RKO (cell line): Measurements from ENCODE around the gene UQCC3.
"Not testable (repeated sequence)": the region's sequence is repeated elsewhere in the genome, so short reads cannot be mapped to it uniquely, and the experiment has no call there.

ENCODE experiments used
- DNase-seq: peaks from one replicate; pipeline ENCODE4 v3.0.0-alpha.2; 2016; ENCODE audit warnings: low spot score

UQCC3 gene, protein sequence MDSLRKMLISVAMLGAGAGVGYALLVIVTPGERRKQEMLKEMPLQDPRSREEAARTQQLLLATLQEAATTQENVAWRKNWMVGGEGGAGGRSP

DNA sequence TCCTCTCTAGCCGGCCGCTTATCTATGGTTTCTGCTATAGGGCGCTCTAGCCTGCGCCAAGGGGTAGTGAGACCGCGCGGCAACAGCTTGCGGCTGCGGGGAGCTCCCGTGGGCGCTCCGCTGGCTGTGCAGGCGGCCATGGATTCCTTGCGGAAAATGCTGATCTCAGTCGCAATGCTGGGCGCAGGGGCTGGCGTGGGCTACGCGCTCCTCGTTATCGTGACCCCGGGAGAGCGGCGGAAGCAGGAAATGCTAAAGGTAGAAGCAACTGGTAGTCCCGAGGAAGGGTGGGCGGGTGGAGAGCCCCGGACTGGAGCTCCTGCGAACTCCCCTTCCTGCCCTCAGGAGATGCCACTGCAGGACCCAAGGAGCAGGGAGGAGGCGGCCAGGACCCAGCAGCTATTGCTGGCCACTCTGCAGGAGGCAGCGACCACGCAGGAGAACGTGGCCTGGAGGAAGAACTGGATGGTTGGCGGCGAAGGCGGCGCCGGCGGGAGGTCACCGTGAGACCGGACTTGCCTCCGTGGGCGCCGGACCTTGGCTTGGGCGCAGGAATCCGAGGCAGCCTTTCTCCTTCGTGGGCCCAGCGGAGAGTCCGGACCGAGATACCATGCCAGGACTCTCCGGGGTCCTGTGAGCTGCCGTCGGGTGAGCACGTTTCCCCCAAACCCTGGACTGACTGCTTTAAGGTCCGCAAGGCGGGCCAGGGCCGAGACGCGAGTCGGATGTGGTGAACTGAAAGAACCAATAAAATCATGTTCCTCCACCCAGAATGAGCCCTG is at the start of gene UQCC3, which contains the start of gene LBHD1:
Gene UQCC3, plus strand, starts transcription at position 66 of the 782 bp plus-strand sequence. Its CDS starts 73 bp downstream, at position 139.
Gene LBHD1, minus strand, starts transcription at position 660 of the 782 bp plus-strand sequence. CDS start 2,236 bp downstream, outside the sequence.
- peak; percentile 92 for DNase-seq

DNA sequence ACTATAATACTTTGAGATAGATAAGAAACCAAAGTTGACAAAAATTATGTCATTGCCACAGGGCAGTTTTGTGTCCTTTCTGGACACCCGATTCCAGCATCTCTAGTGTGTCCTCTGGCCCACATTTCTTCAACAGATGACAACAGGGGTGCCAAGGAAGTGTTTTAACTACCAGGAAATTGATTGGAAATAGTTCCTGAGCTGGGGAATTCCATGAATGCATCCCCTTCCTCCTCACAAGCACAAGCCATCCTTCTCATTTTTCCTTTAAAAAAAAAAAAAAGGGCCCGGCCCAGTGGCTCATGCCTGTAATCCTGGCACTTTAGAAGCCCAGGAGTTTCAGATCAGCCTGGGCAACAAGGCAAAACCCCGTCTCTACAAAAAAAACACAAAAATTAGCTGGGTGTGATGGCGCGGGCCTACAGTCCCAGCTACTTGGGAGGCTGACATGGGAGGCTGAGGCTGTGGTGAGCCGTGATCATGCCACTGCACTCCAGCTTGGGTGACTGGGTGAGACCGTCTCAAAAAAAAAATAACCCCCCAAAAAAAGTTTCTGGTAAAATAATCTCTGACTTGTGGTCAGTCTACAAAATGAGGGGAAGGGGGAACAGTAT is 48.9 kb upstream of the UQCC3 start:
- no peak for DNase-seq

DNA sequence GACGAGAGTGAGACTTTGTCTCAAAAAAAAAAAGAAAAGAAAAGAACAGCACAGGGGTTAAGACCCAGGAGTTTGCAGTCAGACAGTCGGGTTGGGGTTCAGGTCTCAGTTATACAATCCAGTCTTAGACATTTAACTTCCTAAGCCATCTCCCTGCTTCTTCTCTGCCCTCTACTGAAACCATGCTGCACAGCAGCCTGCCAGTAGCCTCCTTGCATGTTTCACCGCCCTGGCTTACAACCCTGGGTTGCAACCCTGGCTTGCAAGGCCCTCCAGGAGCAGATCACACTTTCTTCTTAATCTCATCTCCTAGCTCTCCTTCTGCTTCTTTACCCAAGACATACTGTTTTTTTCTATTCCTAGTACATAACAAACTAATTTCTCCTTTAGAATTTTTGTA is 43.8 kb upstream of the UQCC3 start:
- DNase-seq, result no peak

DNA sequence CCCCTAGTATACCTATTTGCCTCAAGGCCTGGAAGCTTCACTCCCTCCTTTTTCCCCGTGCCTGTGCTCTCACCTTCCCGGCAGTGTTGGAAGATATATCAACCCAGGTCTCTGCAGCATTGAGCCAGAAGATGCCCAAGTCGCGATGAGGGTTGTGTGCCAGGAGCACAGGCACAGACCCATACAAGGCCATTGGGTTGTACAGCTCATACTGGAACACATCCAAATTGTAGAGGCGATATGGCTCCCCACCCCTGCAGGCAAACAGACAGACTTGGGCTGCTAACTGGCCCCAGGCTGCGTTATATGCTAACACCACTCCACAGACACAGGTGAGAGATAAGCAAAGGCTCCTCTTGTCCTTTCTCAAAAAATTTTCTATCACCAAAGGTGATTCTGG is 39.0 kb upstream of the UQCC3 start:
- no peak for DNase-seq

DNA sequence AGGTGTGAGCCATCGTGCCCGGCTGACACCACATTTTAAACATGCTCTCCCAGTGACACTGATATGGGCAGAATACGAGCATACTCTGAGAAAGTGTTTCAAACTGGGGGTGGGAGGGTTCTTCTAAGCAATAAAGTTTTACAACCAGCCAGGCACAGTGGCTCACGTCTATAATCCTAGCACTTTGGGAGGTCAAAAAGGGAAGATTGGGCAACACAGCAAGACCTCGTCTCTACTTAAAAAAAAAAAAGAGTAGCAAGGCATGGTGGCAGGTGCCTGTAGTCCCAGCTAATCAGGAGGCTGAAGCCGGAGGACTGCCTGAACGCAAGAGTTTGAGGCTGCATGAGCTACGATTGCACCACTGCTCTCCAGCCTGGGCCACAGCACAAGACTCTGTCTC is 27.3 kb upstream of the UQCC3 start:
- no peak for DNase-seq

DNA sequence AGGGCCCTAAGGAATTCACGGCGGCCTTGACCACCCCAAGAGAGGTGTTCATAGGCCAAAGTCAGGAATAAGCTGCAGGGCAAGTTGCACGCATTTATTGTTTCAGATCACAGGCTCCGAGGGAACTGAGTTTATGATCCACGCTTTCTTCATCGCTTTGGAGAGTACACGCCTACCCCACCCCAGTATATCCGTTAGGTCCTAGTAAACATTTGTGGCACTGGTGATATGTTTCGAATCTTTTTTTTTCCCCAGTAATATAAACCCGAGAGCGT is 25.9 kb upstream of the UQCC3 start:
- DNase-seq, result no peak

DNA sequence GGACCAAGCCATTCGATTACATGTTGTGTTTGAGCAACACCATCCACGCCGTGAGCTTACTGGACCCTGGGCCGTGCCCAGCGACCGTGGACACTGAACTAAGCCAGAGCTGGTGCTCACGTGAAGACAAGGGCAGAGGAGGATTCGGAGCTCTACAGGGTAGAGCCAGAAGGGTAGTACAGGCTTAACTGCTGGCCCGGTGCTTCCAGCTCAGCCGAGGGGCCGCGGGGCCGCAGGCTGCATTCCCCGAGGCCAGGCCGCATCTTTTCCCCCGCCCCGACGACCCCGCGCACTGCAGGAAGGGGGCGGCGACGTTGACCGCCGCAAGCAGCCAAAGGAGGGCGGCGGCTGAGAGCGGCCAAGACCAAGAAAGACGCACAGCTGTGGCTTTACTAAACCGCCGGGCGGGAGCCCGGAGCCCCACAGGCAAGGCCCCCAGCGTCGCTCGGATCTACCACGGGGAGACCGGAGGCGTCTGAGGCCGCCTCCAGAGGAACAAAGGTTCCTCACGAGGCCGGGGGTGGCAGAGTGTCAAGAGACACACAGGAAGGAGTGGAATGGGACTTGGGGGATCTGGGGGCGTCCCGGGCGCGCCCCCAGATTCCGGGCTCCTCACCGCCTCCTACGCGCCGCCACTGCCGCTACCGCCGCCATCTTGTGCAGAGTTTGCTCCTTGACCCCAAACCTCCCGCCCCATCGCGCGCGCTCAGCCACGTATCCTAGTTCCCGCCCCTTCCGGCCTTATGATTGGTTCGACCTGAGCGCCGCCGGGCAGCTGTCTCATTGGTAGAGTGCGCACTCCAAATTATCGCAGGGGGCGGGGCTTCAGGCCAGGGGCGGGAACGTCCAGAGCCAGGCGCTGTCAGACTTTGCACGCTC is 25.3 kb upstream of the UQCC3 start, which contains the start of gene GANAB:
Gene GANAB, minus strand, starts transcription at position 668 of the 879 bp plus-strand sequence. Its CDS starts 14 bp downstream, at position 654.
- DNase-seq, result peak; percentile 98

DNA sequence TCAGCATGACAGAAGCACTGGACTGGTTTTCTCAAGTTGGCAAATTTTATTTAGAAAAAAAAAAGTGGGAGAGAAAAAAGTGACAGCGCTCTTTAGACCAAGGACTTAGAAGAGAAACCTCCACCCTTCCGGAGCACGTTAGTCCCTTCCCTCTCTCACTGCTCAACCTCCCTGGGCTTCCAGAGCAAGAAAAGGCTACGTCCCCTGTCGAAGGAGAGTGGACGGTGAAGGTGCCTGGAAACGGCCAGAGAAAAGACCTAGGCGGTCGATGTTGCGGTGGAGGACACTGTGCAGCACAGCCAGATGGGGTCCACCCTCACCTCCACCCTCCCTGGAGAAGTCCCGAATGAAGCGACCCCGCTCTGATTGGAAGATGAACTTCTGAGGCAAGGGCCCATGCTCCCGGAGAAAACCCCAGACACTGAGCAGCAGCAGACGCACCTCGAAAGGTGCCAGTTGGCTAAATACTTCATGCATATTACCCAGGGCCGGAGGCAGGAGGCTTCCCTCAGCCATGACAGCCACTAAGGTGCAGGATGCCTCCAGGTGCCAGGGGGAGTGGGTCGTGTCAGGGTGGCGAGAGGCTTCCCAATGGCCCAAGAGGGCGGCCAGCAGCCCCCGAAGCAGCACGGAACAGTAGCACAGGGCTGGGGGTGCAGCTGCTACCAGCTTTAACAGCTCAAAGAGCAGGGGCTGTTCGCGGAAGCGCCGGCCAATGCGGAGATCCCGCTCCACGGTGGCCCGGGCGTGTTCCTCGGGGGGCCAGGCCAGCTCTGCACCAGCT is 24.5 kb upstream of the UQCC3 start:
- DNase-seq, result no peak

DNA sequence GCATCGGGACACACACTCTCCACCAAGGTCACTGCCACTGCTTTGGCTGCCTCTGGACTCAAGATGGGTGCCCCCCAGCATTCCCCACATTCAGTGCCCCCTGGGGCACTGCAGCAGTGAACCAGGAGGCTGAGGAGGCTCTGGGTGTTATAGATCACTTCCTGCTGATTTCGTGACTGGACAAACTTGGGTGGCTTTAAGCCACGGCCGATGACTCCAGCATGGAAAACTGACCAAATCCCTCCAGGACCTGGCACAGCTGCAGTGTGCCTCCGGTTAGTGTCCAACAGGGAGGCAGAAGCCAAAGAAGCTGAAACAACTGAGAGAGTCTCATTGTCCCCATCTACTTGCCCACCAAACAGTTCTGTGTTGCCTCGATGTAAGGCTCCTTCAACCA is 23.9 kb upstream of the UQCC3 start:
- no peak for DNase-seq

DNA sequence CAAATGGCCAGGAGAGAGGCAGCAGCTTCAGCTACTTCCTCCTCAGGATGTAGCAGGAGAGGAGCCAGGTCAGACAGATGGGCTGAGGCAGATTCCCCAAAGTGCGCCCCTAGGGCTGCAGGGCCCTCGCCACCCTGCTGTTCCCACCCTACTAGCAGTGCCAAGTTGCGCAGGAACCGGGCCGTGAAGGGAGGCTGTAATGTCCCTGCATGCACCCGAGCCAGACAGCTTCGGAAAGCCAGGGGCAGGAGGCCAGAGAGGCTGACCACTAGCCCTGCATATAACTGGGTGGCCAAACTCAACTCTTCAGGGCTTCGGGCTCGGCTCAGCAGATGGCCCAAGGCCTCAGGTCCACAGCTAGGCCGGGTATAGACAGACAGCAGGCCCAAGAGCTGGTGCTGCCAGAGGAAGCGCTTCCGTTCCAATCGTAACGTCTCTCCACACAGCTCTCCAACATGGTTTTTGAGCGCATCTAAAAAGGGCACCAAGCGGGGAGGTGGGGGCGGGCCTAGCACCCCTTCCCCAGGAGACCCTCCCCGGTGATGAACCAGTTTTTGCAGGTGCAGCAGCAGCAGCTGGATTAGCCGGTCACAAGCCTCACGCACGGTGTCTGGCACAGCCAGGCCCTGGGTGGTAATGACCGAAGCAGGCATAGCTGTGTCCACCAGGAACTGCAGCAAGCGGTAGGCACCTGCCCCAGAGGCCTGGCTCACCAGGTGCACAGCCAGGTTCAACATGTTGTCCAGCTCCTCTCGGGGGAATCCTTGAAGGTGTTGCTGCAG is 23.1 kb upstream of the UQCC3 start:
- no peak for DNase-seq

DNA sequence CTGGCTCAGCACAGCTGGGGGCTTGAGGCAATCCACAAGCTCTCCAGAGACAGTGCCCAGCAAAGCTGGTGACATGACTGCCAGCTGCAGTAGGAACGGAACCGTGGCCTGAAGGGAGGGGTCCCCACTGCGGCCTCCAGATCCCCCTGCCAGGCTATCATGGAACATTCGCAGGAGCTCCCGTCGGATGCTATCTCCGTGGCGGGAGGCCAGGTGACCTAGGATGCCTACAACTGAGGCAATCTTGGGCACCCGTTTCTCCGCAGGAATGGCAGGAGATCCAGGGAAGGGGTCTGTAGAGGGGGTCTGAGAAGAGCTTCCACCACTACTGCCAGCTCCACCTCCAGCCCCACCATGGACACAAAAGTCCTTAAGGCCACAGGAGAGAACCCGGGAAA is 22.5 kb upstream of the UQCC3 start:
- DNase-seq, result no peak

DNA sequence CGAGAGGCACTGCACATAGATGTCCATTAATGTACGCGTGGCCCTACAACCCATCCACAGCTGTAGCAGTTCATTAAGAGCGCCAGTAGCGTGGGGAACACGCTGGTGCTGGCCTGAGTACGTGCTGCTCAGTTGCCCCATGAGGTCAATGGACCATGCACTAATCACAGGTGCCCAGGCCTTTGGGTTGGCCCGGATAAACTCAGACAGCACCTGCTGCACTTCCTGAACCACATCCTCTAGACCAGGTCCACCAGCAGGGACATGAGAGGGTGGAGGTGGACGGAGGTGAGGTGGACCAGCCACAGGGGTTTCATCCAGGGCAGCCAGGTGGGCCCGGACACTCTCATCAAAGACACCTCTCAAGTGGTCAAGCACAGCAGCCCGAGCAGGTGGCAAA is 22.0 kb upstream of the UQCC3 start:
- DNase-seq, result no peak

DNA sequence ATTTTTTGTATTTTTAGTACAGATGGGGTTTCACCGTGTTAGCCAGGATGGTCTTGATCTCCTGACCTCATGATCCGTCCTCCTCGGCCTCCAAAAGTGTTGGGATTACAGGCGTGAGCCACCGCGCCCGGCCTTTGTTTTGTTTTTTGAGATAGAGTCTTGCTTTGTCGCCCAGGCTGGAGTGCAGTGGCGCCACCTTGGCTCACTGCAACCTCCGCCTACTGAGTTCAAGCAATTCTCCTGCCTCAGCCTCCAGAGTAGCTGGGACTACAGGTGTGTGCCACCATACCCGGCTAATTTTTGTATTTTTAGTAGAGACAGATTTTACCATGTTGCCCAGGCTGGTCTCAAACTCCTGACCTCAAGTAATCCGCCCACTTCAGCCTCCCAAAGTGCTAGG is 21.2 kb upstream of the UQCC3 start:
- DNase-seq, result not testable (repeated sequence)

DNA sequence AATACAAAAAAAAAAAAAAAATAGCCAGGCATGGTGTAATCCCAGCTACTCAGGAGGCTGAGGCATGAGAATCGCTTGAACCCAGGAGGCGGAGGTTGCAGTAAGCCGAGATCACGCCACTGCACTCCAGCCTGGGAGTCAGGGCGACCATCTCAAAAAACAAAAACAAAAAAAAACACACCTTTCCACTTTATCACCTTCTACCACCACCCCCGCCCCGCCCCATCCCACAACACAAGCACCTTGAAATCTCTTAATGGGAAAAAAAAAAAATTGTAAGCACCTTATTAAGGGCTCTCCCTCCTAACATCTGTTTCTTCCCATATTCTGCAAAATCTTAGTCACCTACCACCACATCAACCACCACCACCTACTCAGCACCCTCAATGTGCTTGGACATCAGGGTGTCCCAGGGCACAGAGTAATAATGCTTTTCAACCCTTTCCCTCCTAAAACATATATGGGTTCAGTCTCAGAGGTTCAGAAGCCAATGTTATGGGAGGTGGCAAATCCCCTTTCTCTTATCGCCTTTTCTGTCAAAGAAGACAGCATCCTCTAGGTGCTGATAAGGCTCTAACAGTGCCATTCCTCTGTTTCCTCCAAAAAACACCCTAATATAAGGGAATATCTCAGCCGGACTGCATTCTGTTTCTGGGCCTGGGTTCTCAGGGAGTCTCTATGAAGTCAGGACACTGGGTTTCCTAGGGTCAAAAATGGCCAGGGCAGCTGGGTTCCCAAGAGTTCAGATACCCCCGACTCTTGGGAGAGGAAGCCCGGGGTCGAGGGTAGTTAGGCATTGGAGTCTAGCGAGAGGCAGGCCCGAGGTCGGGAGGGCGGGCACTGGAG is 19.1 kb upstream of the UQCC3 start:
- DNase-seq, result no peak

DNA sequence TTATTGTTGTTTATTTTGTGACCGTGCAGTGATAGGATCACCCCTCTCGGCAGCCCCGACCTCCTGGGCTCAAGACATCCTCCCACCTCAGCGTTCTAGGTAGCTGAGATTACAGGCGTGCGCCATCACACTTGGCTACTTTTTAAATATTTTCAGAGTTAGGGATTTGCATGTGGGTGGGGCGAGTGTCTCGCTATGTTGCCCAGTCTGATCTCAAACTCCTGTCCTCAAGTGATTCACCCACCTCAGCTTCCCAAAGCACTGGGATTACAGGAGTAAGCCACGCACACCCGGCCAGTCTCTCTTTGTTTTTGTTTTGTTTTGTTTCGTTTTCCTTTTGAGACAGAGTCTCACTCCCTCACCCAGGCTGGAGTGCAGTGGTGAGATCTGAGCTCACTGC is 17.2 kb upstream of the UQCC3 start:
- DNase-seq, result no peak

DNA sequence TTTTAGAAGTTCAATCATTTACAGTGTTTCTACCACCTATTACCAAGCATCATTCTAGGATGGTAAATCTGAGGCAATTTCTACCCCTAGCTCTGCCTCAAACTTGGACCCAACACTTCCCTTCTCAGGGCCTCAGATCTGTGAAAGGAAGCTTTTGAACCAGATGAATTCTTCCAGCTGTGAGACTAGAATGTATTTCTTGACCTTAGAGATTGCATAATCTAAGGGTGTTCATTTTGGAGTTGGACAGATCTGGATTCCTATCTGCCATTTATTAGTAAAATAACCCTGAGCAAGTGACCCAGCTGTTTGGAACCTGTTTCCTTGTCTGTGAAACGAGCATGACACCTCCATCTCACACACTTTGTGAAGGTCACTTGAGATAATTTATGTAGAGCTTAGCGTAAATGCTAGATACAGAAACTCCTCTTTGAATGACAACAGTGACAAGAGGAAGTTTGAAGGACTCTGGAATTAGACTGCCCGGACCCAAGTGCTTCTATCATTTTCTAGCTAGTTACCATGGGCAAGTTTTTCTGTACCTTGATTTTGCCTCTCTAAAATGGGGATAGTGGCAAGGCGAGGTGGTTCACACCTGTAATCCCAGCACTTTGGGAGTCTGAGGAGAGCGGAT is 14.6 kb upstream of the UQCC3 start:
- no peak for DNase-seq

DNA sequence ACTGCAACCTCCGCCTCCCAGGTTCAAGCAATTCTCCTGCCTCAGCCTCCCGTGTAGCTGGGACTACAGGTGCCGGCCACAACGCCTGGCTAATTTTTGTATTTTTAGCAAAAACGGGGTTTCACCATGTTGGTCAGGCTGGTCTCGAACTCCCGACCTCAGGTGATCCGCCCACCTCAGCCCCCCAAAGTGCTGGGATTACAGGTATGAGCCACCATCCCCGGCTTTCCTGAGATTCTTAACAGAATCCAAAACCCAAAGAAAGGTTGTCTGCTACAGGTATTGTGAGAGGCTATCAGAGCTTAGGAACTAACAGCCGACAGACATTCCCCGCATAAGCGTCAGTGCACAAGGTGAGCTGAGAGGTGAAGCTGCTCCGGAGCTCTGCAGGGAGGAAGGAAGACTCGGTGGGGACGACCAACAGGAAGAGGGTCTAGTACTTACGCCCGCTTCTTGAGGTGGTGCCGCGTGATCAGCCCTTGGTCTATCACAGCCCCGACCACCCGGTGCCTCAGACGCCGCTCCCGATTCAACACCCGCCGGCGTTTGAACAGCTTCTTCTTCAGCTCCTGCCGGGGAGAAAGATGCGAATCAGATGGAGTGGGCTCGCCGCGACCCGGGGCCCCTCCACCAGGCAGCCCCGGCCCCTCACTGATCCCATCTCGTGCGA is 6.9 kb upstream of the UQCC3 start:
- DNase-seq, result peak; percentile 70

DNA sequence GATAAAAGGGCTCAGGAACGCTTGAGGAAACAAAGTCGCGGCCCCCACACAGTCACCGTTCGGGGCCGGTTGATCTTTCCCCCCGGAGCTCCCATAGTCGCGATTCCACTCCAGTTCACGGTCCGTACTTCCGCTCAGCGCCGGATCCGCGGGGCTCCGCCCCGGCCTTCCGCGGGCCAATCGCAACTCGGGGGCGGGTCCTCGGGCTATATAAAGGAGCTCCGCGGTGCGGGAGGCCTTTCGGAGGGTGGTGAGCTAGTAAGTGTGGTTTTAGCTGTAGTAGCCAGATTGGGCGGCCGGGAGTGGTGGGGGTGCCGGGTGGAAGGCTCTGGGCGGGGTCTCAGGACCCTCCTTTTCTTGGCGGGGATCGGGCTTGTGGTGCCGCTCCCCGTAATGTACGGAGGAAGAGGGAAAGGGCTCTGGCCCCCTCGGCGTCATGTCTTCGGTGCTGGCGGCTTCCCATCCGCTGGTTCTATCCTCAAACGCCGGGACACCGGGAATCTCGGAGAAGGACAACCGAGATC is 6.3 kb upstream of the UQCC3 start, which contains the start of the genes C11orf98 and CSKMT:
Gene C11orf98, minus strand, starts transcription at position 136 of the 524 bp plus-strand sequence. Its CDS starts 41 bp downstream, at position 95.
Gene CSKMT, plus strand, starts transcription at position 238 of the 524 bp plus-strand sequence. CDS start 568 bp downstream, outside the sequence.
- DNase-seq, result peak; percentile 92
